GM23338 (cell line): ENCODE results near the gene IFI16.
"Not testable (repeated sequence)": the region's sequence is repeated elsewhere in the genome, so short reads cannot be mapped to it uniquely, and the experiment has no call there.

ENCODE experiments used
- CREB1 ChIP-seq: fragments of 250-450 bp; sonication (Bioruptor Pico); IDR thresholded peaks from 2 replicates; pipeline ENCODE4 v1.5.0; 2020; ENCODE audit warnings: low read depth, mild to moderate bottlenecking, moderate library complexity
- CTCF ChIP-seq, 2 experiments: fragments of 200-600 bp in 1 of 2; sonication (generic) in 1 of 2; conservative IDR thresholded peaks; 2 replicates each; pipeline versions ENCODE4 v1.5.1 to v1.6.1; 2016 to 2017; ENCODE audit warnings: antibody characterized with exemption in 2 of 2, low read depth in 2 of 2, mild to moderate bottlenecking in 2 of 2, moderate library complexity in 1 of 2
- EZH2 ChIP-seq: fragments of 200-600 bp; sonication (generic); IDR thresholded peaks from one replicate; pipeline ENCODE4 v1.8.0; 2017; ENCODE audit warnings: antibody characterized with exemption, mild to moderate bottlenecking, low read depth; ENCODE audit not compliant: unreplicated experiment
- EZH2phosphoT487 ChIP-seq: fragments of 200-600 bp; sonication (generic); IDR thresholded peaks from one replicate; pipeline ENCODE4 v1.8.1; 2018; ENCODE audit warnings: antibody characterized with exemption; ENCODE audit not compliant: unreplicated experiment

DNA sequence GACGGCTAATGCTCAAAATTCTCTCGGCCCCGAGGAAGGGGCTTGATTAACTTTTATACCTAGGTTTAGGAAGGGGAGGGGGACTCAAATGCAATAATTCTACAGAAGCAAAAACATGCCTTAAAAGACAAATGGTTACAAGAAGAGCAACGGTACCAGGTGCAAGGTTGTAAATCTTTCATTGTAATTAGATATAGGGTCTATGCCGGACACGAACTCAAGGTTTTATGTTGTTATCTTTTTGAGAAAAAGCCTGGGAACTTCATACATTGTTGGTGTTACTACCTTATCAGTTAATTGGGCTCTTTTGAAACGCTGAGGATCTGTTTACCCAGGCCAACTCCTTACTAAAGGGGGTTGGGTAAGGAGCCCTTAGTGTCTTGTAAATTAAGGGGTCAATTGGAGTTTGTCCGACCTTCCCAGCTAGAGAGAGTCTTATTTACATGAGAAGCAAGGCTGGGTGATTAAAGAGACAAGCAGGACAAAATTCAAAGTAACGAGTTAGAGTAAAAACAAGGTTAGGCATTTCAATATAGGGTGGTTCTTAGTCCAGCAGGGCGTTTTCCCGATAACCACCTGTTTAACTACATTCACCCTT lies 3.4 kb upstream of the IFI16 start:
- TF ChIP-seq EZH2; CTCF (conservative IDR thresholded peaks at IDR 0.05; ENCODE audit: low read depth in 2 of 2); CREB1 (CRISPR knock-in tag); EZH2phosphoT487: not testable (repeated sequence)
